A673 (cell line): ENCODE measurements around the gene EDAR.

Experiments used
- CTCF ChIP-seq: fragments of 300-800, 200-600 bp; sonication (generic); conservative IDR thresholded peaks from 2 replicates; pipeline ENCODE4 v1.5.1; 2017; ENCODE audit warnings: low read depth, mild to moderate bottlenecking, antibody characterized with exemption, low read length, moderate library complexity, mixed read lengths
- EZH2 ChIP-seq: fragments of 200-600 bp; sonication (generic); IDR thresholded peaks from 2 replicates; pipeline ENCODE4 v1.6.1; 2017; ENCODE audit warnings: borderline replicate concordance, low read depth, mild to moderate bottlenecking, mixed read lengths, antibody characterized with exemption, low read length; ENCODE audit not compliant: poor library complexity, severe bottlenecking

GRCh38 chr2:108945969-108946368 lies 43.1 kb downstream of the EDAR start:
- no peak for TF ChIP-seq EZH2
- no peak for TF ChIP-seq CTCF
